T-helper 2 cell (primary cell): Measurements from ENCODE around the gene KCNK15.
"Not testable (repeated sequence)": the region's sequence is repeated elsewhere in the genome, so short reads cannot be mapped to it uniquely, and the experiment has no call there.

Source experiments
- DNase-seq, 5 experiments: peaks; one replicate each; pipeline versions ENCODE4 v3.0.0 to v3.0.0-alpha.2; 2012 to 2022

Gene KCNK15

DNA sequence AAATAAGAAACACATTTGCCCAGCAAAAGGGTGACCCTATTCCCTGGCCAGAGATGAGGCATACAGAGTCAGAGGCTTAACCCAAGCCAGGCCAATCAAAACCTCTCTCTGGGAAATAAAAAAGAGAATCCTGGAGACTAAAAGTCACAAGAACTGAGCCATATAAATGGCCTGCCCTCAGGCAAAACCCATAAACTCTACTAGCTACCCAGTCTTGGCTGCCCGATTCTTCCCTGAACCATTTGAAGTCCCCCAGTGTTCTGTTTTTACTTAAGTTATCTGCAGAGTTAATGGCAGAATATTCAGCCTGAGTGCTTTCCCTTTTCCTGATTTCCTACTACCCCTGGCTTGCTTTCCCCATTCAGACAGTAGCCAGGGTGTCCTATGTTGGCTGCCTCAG lies 13.9 kb downstream of the KCNK15 start:
- no peak for DNase-seq

GRCh38 chr20:44761423-44761822 lies 15.8 kb downstream of the KCNK15 start:
- no peak for DNase-seq

- no peak for DNase-seq
Observed at GRCh38 chr20:44762466-44763140, 16.9 kb downstream of the KCNK15 start.

DNA sequence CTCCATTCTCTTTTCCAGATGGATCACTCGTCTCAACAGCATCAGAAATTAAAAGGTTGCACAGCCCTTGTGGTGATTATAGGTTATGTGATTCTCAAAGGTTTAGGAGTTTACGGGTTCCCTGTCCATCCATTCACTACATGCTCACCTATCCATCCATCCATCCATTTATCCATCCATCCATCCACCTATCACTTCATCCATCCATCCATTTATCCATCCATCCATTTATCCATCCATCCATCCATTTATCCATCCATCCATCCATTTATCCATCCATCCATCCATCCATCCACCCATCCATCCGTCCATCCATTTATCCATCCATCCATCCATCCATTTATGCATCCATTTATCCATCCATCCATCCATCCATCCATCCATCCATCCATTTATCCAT lies 18.1 kb downstream of the KCNK15 start:
- not testable (repeated sequence) for DNase-seq

DNA sequence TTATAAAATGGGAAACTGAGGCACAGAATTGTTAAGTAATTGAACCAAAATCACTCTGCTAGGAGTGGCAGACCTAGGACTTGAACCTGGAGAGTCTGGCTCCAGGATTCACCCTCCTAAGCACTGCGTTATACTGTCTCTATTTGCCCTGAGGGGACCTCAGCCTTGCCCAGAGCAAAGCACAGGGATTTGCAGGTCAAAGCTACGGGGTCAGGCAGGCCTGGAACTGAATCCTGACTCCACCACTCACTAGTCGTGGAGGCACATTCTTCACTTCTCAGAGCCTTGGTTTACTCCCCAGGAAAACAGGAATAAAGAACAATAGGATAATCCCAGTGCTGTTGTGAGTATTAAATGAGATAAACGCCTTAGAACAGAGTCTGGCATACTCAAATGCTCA lies 19.4 kb downstream of the KCNK15 start:
- no peak for DNase-seq

- no peak for DNase-seq
Observed at GRCh38 chr20:44765701-44766347, 20.2 kb downstream of the KCNK15 start.

DNA sequence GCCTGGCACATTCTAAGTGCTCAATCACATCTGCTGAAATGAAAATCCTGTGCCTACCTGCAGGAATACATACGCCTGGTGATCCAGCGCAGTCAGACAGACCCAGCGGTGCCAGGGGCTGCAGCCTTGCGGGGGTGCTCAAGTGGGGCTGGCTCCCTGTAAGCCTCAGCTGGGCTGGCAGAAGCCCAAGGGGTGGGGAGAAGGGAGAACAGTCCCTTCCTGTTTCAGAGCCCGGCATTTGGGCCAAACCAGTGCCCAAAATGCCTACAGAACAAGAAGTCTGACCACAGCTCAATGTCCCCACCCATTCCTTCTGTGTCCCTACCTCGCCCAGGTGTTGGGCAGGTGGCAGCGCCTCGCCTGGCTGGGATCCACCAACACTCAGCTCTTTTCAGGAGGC lies 22.6 kb downstream of the KCNK15 start:
- no peak for DNase-seq

GRCh38 chr20:44768854-44769480 lies 23.3 kb downstream of the KCNK15 start:
- no peak for DNase-seq

DNA sequence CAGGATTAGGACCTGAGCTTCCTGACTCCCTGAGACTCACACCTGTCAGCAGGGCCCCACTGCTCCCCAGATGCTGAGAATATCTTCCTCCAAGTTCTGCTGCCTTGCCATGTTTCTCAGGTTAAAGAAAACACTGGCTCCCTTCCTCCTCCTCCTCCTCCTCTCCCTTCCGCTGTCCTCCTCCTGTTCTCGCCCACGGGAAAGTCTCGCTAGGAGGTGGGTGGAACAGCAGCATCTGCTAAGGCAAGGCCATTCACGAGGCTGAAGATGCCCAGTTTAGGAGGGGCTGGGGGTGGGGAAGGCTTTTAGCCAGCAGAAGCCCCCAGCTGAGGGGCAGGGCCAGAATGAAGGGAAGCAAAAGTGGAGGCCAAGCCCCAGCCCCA lies 23.8 kb downstream of the KCNK15 start:
- DNase-seq, result no peak

DNA sequence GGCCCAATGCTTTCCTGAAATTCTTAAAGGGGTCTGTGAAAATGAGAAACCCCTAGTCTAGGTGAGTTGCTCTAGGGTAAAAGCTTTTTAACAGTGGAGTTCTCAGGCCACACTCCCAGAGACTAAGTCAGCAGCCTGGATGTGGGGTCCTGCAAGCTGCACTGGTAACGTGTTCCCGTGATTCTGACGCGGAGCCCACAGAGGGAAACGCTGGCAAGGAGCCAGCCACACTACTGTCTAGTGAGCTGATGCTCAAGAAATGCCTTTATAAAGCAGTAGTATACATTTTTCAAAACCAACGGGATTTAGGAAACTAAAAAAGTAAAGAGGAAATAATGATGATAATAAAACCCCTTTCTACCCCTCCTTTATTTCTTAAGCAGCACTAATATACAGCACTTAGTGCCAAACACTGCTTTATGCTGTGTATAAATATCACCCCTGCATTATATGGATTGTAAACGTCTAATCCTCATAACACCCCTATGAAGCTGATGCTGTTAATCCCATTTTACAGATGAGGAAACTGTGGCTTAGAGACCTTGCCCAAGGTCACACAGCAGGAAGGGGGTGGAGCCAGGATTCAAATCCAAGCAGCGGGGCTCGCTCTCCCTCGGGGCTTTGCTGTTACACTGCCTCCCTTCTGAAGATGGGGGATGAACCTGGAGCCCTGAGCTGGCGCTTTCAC lies 25.0 kb downstream of the KCNK15 start:
- DNase-seq, result no peak

GRCh38 chr20:44771172-44771535 lies 25.5 kb downstream of the KCNK15 start:
- no peak for DNase-seq

DNA sequence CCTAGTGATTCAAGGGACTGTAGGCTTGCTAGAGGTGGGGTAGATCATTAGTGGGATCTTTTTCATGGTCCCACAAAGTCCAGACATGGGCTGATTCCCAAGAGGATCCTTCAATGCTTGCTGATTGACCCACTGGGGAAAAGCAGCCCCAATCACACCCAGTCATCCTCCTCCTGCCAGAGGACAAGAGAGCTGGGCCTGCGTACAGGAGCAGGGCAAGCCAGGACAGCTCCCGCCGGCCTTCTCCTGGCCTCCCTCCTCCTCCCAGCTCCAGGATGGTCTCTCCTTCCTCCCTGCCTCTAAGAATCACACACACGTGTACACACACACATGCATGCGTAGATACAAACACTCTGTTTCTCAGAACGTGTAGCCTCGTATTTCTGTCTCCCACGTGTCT lies 27.0 kb downstream of the KCNK15 start:
- no peak for DNase-seq

DNA sequence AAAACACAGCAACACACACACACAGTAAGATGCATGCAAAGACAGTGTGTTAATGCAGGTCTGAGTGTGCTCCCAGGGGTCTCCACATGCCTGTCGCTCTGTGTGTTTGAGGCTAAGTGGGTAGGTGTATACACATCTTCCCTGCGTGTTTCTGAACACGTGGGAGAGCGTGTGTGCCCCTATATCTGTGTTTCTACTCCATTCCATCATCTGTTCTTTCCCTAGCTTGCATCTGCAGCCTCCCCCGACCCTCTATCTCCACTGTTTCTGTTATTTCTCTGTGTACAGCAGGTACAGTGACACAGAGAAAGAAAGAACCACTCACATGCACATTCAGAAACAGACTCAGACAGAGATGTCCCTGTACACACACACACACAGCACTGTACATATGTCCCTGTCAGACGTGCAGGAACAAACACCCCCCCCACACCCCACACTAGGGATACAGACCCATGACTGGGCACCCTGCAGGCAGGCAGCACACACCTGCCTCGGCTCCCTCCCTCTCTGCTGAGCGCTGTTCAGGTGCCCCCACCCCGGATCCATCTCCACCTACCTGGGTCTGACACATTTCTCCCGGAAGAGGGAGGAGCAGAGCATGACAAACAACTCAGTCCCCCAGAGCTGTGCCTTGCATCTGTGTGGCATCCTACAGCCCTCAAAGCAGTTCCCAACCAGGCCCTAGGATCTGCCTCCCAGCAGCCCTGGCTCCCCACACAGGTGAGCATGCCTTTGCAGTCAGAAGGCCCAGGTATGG lies 27.6 kb downstream of the KCNK15 start:
- no peak for DNase-seq

GRCh38 chr20:44776980-44777379 lies 31.3 kb downstream of the KCNK15 start:
- peak in 1 of 5 experiments; percentile 12 for DNase-seq

- DNase-seq, result peak in 1 of 5 experiments; percentile 52
Observed at GRCh38 chr20:44780226-44780625, 34.6 kb downstream of the KCNK15 start.

DNA sequence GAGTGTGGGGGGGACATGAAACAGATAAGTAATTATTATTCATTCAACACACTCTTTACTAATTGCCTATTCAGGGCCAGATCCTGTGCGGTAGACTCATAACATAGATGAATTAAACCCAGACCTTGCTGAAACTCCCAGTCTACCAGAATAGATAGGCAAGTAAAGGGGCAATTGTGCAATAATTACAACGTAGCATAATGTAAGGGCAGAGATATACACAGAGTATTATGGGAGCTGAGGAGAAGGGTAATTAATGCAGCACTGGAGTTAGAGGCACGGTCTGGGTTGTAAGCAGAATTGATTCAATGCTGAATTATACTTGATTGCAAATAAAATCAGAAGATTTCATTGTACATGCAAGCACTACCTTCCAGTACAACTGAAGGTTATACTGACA lies 35.5 kb downstream of the KCNK15 start:
- no peak for DNase-seq

- no peak for DNase-seq
Observed at GRCh38 chr20:44781791-44782190, 36.1 kb downstream of the KCNK15 start.

DNA sequence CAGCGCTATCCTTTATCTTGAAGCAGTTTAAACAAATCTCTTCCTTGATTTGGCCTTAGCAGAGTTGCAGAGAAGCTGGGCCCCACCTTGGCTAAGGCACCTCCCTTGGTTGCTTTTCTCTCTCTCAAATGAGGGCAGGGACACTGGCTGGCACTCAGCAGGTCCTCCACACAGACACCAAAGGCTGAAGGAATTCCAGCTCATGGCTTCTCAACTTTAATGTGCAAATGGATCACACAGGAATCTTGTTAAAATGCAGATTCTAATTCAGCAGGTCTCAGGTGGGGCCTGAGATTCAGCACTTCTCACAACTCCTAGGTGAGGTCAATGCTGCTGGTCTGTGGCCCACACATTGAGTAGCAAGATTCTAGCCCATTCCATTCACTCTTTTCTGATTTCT lies 39.0 kb downstream of the KCNK15 start:
- DNase-seq, result no peak

DNA sequence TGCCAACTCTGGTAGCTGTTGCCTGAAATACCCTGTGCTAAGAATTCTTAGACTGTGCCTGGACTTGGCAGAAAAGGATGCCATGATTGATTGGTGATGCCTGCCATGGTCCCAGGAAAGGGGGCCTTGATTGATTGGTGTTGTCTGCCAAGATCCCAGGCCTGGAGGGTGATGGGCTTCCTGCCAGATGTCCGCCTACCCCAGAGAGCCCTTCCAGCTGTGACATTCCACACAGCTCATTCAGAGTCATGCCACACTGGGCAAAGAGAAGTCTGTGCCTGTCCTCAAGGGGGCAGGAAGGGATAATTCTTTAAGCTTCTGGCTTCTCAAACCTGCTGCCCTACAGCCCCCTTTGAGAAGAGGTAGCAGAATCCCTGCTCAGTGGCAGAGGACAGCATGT lies 40.1 kb downstream of the KCNK15 start:
- no peak for DNase-seq

DNA sequence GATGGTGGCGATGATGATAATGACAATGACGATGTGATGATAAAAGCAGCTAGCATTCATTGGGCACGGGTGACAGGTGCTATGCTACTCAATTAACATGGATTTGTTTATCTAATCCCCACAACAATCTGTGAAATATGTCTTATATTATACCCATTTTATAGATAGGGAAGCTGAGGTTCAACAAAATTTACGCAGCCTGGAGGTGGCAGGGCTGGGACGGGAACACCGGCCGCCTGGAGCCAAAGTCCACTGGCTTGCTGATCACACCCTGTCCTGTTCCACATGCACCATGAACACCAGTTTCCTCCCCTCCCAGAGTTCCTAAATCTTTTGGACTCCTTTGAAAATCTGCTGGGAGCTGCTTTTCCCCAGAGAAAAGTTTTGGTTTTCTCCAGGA lies 41.6 kb downstream of the KCNK15 start:
- DNase-seq, result no peak

DNA sequence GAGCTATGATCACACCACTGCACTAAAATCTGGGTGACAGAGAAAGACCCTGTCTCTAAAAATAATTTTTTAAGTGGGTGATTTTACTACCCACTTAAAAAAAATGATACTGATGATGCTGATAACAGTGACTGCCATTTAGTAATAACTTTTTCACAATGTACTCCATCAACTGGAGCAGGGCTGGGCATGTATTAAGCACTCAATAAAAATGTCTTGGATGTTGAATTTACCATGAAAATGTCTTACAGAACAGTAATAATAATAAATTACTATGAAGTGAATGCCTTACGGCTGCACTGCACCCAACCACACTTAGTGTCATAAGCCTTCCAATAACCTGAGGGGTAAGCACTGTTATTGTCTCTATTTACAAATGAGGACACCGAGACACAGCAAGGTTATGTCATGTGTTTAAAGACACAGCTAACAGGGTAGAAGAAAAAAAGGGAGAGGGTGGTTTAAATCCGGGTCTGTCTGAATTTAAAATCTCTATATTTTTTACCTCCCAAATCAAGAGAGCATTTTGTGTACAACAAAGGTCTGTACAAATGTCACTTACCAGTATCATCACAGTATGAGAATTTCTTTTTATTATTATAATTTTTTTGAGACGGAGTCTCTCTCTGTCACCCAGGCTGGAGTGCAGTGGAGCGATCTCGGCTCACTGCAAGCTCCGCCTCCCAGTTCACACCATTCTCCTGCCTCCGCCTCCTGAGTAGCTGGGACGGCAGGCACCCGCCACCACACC lies 43.2 kb downstream of the KCNK15 start:
- DNase-seq, result no peak
